UCSD-AML1 (cell line): Measurements from ENCODE around the gene TSPEAR.

ENCODE experiments used
- DNase-seq: peaks from one replicate; lab custom pipeline; 2025; ENCODE audit not compliant: unreplicated experiment; lab: John Stamatoyannopoulos, UW

Gene TSPEAR

DNA sequence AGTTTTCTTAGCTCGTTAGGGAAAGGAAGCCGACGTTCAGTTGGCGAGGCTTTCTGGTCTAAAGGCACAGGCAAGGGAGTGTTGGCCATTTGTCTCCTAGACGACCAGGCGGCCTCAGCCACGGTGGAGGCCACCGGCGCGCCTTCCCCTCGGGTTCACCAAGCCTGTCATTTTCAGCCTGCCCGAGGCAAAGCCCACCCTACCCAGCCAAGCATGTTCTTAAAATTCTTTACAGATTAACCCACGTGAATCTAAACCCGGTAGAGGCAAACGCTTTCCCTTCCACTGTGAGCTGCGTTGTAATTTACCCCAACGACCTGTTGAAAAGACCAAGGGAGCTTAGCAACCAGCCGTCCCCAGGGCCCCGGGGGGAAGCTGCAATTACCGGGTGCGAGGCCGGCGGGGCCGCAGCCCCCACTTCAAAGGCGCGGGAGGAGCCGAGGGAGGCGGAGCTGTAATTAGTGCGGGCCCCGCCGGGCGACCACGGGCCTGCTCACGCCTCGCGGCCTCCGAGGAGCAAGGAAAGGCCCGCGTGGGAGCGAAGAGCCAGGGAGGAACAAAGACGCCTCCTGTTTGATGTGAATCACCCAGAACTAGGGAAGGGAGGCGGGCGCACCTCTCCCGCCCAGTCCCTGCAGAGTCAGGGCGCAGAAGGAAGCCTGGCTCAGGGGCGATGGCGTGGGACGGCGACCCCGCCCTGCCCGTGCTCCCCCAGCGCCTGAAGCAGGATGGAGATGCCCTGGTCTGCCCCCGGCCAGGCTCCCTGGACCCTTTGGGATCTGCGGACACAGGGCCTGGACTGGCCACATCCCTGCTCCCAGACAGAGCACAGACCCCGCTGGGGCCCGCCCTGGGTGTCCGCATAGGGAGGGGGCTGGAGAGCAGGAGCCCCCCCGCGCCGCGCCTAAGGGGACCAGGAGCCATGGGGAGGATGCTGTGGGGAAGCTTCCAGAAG, 12.1 kb upstream of the TSPEAR start:
- DNase-seq: no peak

DNA sequence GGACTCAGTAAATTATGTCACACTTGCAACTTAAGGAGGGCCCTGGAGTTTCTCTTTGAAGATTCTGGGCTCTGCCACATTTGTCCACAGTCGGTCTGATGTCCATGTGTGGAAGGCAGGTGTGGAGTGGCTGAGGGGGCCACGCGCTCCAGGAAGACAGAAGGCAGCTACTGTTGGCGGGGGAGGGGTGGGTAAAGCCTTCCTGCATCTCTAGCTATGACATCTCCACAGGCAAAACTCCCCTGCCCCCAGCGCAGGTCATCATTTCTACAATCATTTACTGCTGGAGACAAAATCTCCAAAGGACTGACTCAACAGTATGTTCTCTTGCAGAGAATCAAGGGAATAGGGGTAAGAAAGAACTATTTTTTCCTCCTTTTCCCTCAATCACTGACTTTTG, 11.4 kb upstream of the TSPEAR start:
- no peak for DNase-seq

- DNase-seq: no peak
Observed at GRCh38 chr21:44720170-44720569, 8.8 kb upstream of the TSPEAR start.

GRCh38 chr21:44718571-44718970, 7.2 kb upstream of the TSPEAR start:
- no peak for DNase-seq

DNA sequence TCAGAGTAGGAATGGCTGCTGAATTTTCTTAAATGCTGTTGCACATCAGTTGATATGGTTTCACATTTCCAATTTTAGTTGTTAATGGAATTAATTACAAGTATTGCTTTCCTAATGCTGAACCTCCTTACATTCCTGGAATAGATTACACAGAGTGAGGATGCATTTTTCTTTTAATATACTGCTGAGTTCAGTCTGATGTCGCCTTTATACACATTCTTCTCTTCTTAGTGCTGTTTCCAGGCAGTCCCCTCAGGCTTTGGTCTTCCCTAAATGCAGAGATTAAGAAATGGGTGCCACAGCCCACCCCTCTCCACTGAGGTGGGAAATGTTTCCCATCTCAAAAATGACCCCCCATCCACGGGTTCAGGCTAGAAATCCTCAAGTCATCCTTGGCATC, 6.7 kb upstream of the TSPEAR start:
- DNase-seq: no peak

DNA sequence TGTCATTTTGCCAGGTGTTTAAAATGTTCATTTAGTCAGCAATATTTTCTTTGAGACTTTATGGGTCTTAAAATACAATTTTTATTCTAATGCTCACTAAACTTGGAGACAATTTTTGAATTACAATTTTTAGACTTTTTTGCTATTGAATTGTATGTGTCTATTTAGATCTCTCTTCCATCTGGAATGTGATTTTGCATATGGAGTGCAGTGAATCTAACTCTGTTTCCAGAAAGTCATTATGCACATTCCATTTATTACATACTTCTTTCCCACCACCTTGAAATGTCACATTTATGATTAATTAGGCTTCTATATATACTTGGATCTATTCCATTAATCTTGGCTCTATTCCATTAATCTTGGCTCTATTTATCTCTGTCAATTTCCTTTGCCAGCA, 5.6 kb upstream of the TSPEAR start:
- DNase-seq: no peak

GRCh38 chr21:44714905-44715304, 3.5 kb upstream of the TSPEAR start:
- no peak for DNase-seq

DNA sequence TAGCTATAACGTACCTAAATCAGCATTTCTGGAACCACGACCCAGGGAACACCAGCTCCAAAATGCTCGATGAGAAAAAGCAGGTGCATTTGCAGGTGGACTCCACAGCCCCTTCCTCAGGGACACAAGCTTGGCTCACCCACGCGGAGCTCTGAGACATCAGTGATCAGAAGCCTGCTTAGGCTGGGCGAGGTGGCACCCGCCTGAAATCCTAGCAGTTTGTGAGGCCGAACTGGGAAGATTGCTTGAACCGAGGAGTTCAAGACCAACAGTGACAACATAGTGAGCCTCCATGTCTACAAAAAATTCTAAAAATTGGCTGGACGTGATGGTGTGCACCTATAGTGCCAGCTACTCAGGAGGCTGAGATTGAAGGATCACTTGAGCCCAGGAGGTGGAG, 2.5 kb upstream of the TSPEAR start:
- no peak for DNase-seq

DNA sequence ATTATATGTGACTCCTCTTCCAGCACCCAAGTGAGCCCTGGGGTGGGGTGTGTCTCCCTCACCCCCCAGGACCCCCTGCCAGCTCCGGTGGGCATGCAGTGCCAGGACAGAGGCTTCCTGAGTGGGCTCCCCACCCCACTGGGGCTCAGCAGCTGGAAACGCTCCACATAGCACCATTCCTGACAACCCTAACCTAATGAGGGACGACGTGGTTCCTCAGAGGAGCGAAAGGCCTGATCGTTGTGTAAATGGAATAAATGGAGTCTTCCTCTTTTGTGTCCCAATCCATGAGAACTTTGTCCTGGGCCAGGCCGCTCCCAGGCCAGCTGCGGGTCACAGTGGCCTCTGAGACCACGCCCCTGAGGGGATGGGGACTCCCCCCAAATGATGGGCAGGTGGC, 1.8 kb upstream of the TSPEAR start:
- no peak for DNase-seq

- no peak for DNase-seq
Observed at GRCh38 chr21:44712203-44713028, 1.0 kb upstream of the TSPEAR start.

DNA sequence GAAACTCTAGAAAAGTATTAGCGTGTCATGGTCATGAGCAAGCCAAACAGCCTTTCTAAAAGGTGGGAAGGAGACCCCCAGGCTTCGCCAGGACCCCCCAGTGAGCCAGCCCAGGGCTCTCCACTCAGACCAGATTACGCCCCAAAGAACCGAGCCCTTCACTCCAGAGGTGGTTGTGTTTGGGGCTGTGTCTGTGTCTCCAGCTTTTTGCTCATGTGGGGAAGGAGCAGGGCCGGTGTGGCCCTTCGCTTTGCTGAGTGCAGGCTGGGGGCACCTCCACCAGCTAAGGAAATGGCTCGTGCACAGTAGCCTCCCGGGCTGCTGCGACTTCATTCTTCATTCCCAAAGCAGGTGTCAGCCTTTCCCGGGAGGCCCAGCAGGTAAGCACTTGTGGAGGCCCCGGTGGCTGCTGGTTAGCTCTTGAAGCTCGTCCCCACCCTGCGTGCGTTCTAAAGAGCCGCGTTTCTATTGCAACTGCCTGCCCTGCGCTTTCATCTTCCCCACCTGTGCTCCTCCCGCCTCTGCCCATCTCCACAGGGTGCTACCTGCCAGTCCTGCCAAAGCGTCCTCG, 531 bp downstream of the TSPEAR start:
- DNase-seq: no peak

GRCh38 chr21:44710294-44710665, 1.1 kb downstream of the TSPEAR start:
- no peak for DNase-seq

- no peak for DNase-seq
Observed at GRCh38 chr21:44709426-44710293, 1.7 kb downstream of the TSPEAR start.

DNA sequence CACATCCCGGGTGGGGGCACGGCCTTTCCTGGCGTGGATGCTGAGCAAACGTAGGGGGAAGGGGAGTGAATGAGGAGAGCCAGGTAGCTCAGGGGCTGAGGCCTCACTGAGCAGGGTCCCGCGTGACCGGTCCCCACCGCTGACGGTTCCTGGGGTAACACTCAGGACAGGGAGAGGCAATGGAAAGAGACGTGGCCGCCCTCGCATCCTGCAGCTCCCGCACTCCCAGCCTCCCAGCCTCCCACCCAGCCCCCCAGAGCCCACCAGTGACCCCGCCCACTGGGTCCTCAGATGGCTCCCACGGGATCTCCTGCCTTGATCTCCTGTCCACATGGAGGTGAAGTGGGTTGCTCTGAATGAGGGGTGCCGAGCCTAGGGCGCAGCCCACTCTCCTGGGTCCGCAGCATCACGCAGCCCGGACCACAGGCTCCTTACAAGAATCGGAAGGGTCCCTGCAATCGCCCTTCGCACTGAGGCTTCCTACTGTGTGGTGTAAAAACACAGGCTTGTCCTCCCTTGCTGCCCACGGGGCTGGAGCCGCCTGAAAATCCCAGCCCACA, 2.4 kb downstream of the TSPEAR start:
- DNase-seq: no peak

GRCh38 chr21:44708213-44708865, 3.0 kb downstream of the TSPEAR start:
- no peak for DNase-seq

DNA sequence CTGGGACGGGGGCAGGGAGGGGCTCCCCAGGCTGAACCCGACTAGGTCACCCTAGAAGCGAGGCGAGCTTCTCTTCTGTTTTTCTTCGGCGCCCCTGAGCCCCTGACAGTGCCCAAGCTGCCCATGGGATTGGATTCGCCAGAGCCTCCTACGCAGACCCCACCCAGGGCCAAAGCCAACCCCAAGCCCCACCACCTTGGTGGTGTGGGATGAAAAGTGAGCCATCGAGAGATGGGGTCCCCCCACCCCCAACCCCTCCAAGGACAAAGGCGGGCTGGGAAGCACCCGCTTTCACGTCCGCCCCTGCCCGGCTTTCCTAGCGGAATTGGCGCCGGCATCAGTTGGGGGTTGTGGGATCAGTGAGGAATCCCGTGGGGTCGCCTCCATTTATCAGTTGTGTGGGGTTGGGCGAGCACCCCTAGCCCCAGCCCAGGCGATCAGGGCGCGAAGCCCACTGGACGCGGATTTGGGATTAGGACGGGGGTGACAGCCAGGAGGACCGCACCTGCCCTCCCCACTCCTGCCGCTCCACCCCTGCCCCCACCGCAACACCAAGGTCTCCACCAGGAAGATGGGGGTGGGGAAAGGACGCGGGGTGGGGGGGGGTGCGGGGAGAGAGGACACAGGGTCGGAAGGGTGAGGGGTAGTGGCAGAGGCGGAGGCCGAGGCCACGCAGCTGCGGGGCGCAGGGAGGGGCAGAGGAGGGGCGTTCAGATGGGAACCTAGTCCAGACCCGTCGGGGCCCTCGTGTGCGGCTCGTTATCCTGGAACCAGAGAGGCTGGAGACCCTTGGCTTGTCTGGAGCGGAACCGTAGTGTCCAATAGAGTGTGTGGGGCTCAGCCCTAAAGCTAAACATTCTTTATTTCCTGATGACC, 4.4 kb downstream of the TSPEAR start:
- DNase-seq: no peak

DNA sequence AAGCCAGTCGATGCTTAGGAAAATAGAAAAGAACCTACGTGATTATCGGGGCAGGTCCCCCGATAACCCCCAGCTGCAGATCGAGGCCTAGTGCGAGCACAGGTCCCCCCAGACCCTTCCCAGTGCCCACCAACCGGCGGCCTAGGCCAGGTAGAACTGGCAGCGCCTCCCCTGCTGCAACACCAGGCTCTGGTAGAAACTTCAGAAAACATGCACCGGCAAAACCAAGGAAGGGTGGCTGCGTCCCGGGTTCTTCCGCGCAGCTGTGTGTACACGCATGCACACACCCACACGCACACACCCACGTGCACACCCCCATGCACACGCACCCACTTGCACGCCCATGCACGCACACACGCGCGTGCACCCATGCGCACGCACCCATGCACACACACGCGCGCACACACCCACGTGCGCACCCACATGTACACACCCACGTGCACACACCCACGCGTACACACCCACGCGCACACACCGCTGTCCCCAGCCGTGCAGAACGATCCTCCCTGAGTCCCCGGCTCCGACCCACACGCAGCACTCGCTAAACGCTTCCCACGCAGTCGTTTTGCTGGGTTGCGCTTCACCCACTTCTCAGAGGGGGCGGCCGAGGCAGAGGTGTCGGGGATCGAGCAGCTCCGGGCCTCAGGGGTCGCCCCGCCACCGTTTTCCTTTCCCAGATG, 5.2 kb downstream of the TSPEAR start:
- DNase-seq: no peak

- no peak for DNase-seq
Observed at GRCh38 chr21:44704636-44705001, 6.8 kb downstream of the TSPEAR start.
